ENCODE data around the gene CCDC154. TPM values are rescaled to one million over a fixed set of nuclear protein-coding genes. Genes with fewer than 3 reads are reported as not detected.

CCDC154 gene
- total and polyA plus RNA-seq, 2 experiments from 2014 or later: 0.31 TPM; not detected in 1

- Histone ChIP-seq H2AFZ (no peak overlapping the region), H3K27ac (ENCODE audit: low read depth) (no peak overlapping the region), H4K20me1 (replicated peaks; ENCODE audit: insufficient read depth) (no peaks in the 10 kb centered on the region), H3K4me1 (ENCODE audit: insufficient read depth) (no peaks in the 10 kb centered on the region), H3F3A (replicated peaks; ENCODE audit: low read depth) (no peaks in the 10 kb centered on the region), H3K4me2 (no peak overlapping the region), H3K27me3 (ENCODE audit: insufficient read depth) (no peaks in the 10 kb centered on the region), H3K4me3 (no peak overlapping the region), H3K36me3 (ENCODE audit: insufficient read depth) (no peaks in the 10 kb centered on the region), H3K79me2 (replicated peaks; ENCODE audit: insufficient read depth) (no peaks in the 10 kb centered on the region), H3K9me2 (ENCODE audit: insufficient read depth) (no peaks in the 10 kb centered on the region)
- TF ChIP-seq POLR2AphosphoS5 (IDR thresholded peaks at IDR 0.05; ENCODE audit: low read depth) (no peak), CREB1 (CRISPR knock-in tag; IDR thresholded peaks at IDR 0.05; ENCODE audit: low read depth) (no peak), ETS1 (IDR thresholded peaks at IDR 0.05) (no peak), STAT1 (IDR thresholded peaks at IDR 0.05; ENCODE audit: unreplicated experiment) (no peak), ZNF114 (CRISPR knock-in tag; IDR thresholded peaks at IDR 0.05) (no peak)
- TF ChIP-seq, protein P1, sequence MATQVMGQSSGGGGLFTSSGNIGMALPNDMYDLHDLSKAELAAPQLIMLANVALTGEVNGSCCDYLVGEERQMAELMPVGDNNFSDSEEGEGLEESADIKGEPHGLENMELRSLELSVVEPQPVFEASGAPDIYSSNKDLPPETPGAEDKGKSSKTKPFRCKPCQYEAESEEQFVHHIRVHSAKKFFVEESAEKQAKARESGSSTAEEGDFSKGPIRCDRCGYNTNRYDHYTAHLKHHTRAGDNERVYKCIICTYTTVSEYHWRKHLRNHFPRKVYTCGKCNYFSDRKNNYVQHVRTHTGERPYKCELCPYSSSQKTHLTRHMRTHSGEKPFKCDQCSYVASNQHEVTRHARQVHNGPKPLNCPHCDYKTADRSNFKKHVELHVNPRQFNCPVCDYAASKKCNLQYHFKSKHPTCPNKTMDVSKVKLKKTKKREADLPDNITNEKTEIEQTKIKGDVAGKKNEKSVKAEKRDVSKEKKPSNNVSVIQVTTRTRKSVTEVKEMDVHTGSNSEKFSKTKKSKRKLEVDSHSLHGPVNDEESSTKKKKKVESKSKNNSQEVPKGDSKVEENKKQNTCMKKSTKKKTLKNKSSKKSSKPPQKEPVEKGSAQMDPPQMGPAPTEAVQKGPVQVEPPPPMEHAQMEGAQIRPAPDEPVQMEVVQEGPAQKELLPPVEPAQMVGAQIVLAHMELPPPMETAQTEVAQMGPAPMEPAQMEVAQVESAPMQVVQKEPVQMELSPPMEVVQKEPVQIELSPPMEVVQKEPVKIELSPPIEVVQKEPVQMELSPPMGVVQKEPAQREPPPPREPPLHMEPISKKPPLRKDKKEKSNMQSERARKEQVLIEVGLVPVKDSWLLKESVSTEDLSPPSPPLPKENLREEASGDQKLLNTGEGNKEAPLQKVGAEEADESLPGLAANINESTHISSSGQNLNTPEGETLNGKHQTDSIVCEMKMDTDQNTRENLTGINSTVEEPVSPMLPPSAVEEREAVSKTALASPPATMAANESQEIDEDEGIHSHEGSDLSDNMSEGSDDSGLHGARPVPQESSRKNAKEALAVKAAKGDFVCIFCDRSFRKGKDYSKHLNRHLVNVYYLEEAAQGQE (IDR thresholded peaks at IDR 0.05; ENCODE audit: unreplicated experiment): no peak
- no peak overlapping the region for H3K4me3 Mint-ChIP-seq
- no peak overlapping the region; the same call in 1 of the 2 replicates for H3K27ac Mint-ChIP-seq
- H3K4me1 Mint-ChIP-seq: no peaks in the 10 kb centered on the region
- ATAC-seq (no peak), DNase-seq (ENCODE audit: low spot score) (no peak)
- peaks cover 9% of the 10 kb centered on the region for H3K27me3 Mint-ChIP-seq (ENCODE audit: insufficient read depth, low read depth, poor library complexity)
- no peaks in the 10 kb centered on the region for H3K36me3 Mint-ChIP-seq (ENCODE audit: low read depth)
- H3K9me3 Mint-ChIP-seq: no peaks in the 10 kb centered on the region; the same call in 2 of the 3 replicates
Observed at GRCh38 chr16:1430214-1430758, 14.1 kb downstream of the CCDC154 start.

DNA sequence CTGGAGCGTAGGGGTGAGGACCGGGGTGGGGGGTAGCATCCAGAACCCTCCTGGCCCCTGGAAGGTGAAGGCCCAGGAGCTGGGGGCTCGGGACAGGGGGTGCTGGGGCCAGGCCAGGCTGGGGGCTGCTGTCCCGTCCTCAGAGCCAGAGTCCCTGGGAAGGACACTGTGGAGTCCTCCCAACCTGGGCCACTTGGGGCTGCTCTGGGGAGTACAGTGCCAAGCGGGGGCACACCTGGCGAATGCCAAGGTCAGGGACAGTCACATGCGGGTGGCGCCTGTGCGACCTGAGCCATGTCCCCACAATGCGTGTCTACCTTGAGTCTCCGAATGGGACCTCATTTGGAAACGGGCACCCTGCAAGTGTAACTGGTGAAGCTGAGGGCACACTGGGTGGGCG lies 14.7 kb downstream of the CCDC154 start:
- Mint-ChIP-seq H3K4me3 (no peak overlapping the region), H3K27me3 (ENCODE audit: insufficient read depth, low read depth, poor library complexity) (peaks cover 9% of the 10 kb centered on the region), H3K4me1 (no peaks in the 10 kb centered on the region), H3K27ac (no peak overlapping the region; the same call in 1 of the 2 replicates), H3K9me3 (no peaks in the 10 kb centered on the region; the same call in 2 of the 3 replicates), H3K36me3 (ENCODE audit: low read depth) (no peaks in the 10 kb centered on the region)
- Histone ChIP-seq H3K4me2 (no peak overlapping the region), H3K36me3 (ENCODE audit: insufficient read depth) (no peaks in the 10 kb centered on the region), H3K4me3 (no peak overlapping the region), H3K79me2 (replicated peaks; ENCODE audit: insufficient read depth) (no peaks in the 10 kb centered on the region), H3F3A (replicated peaks; ENCODE audit: low read depth) (no peaks in the 10 kb centered on the region), H4K20me1 (replicated peaks; ENCODE audit: insufficient read depth) (no peaks in the 10 kb centered on the region), H3K27ac (ENCODE audit: low read depth) (no peak overlapping the region), H2AFZ (no peak overlapping the region), H3K9me2 (ENCODE audit: insufficient read depth) (no peaks in the 10 kb centered on the region), H3K27me3 (ENCODE audit: insufficient read depth) (no peaks in the 10 kb centered on the region), H3K4me1 (ENCODE audit: insufficient read depth) (no peaks in the 10 kb centered on the region)
- no peak for ATAC-seq
- DNase-seq (ENCODE audit: low spot score): no peak
- TF ChIP-seq STAT1 (IDR thresholded peaks at IDR 0.05; ENCODE audit: unreplicated experiment) (no peak), CREB1 (CRISPR knock-in tag; IDR thresholded peaks at IDR 0.05; ENCODE audit: low read depth) (no peak), POLR2AphosphoS5 (IDR thresholded peaks at IDR 0.05; ENCODE audit: low read depth) (no peak), JUNB (IDR thresholded peaks at IDR 0.05; ENCODE audit: unreplicated experiment) (no peak), EZH2 (IDR thresholded peaks at IDR 0.05; ENCODE audit: low read depth, unreplicated experiment) (no peak), CTCF (conservative IDR thresholded peaks at IDR 0.05; ENCODE audit: low read depth in 2 of 2) (no peak), ETS1 (IDR thresholded peaks at IDR 0.05) (no peak), NANOG (IDR thresholded peaks at IDR 0.05; ENCODE audit: borderline replicate concordance) (no peak)

Data from GM23338 (cell line).